Neural cell (in vitro differentiated cells): ENCODE measurements around the gene MADCAM1. TPM values are rescaled to one million over a fixed set of nuclear protein-coding genes. Genes with fewer than 3 reads are reported as not detected.

Experiments used
- H2AFZ ChIP-seq: fragments of 200-600, 300-800 bp; sonication (generic), shearing (Covaris generic); 2 replicates; pipeline ENCODE4 v1.6.0; 2014; ENCODE audit warnings: low read depth, mild to moderate bottlenecking, antibody characterized with exemption, low read length, moderate library complexity
- H3F3A ChIP-seq: fragments of 200-600 bp; shearing (Covaris generic); 2 replicates; pipeline ENCODE4 v1.6.1; 2016; ENCODE audit warnings: mild to moderate bottlenecking, moderate library complexity, mixed read lengths, antibody characterized with exemption, low read length; ENCODE audit not compliant: insufficient read depth, poor library complexity, severe bottlenecking
- H3K27ac ChIP-seq: fragments of 200-600, 300-800 bp; sonication (generic), shearing (Covaris generic); 2 replicates; pipeline ENCODE4 v1.5.1; 2014; ENCODE audit warnings: mild to moderate bottlenecking, low read length, moderate library complexity
- H3K27me3 ChIP-seq: fragments of 300-800, 200-600 bp; sonication (generic), shearing (Covaris generic); 2 replicates; pipeline ENCODE4 v1.6.0; 2014; ENCODE audit warnings: mild to moderate bottlenecking, low read depth, low read length, moderate library complexity; ENCODE audit not compliant: insufficient read depth
- H3K36me3 ChIP-seq: fragments of 300-800, 200-600 bp; sonication (generic), shearing (Covaris generic); 2 replicates; pipeline ENCODE4 v1.5.1; 2014; ENCODE audit warnings: mild to moderate bottlenecking, antibody characterized with exemption, low read length, moderate library complexity; ENCODE audit not compliant: insufficient read depth
- H3K4me2 ChIP-seq: fragments of 300-800, 200-600 bp; sonication (generic), shearing (Covaris generic); 2 replicates; pipeline ENCODE4 v1.6.0; 2014; ENCODE audit warnings: mild to moderate bottlenecking, low read length
- H3K4me3 ChIP-seq: fragments of 300-800, 200-600 bp; sonication (generic), shearing (Covaris generic); 2 replicates; pipeline ENCODE4 v1.5.1; 2014; ENCODE audit warnings: mild to moderate bottlenecking, low read length, moderate library complexity
- H3K79me2 ChIP-seq: fragments of 200-600 bp; shearing (Covaris generic); replicated peaks from 2 replicates; pipeline ENCODE4 v1.6.0; 2014; ENCODE audit warnings: mild to moderate bottlenecking, low read length, moderate library complexity; ENCODE audit not compliant: insufficient read depth
- H3K9ac ChIP-seq: fragments of 300-800, 200-600 bp; sonication (generic), shearing (Covaris generic); 2 replicates; pipeline ENCODE4 v1.6.1; 2016; ENCODE audit warnings: mild to moderate bottlenecking, low read length, mixed read lengths
- H3K9me2 ChIP-seq: fragments of 200-600 bp; shearing (Covaris generic); 2 replicates; pipeline ENCODE4 v1.6.1; 2016; ENCODE audit warnings: mild to moderate bottlenecking, low read length, mixed read lengths; ENCODE audit not compliant: insufficient read depth
- H3K9me3 ChIP-seq: fragments of 200-600, 300-800 bp; sonication (generic), shearing (Covaris generic); 2 replicates; pipeline ENCODE4 v1.6.1; 2016; ENCODE audit warnings: mild to moderate bottlenecking, mixed run types, low read length, moderate library complexity, mixed read lengths
- H4K20me1 ChIP-seq: fragments of 200-600 bp; shearing (Covaris generic); 2 replicates; pipeline ENCODE4 v1.6.1; 2016; ENCODE audit warnings: mild to moderate bottlenecking, mixed run types; ENCODE audit not compliant: insufficient read depth
- EP300 ChIP-seq: fragments of 450-650 bp; conservative IDR thresholded peaks from 2 replicates; pipeline ENCODE4 v1.6.1; 2014; ENCODE audit warnings: antibody characterized with exemption, mild to moderate bottlenecking, moderate library complexity; ENCODE audit not compliant: poor library complexity, severe bottlenecking
- EZH2 ChIP-seq: fragments of 200-600, 300-800 bp; shearing (Covaris generic), sonication (generic); IDR thresholded peaks from 2 replicates; pipeline ENCODE4 v1.6.1; 2014; ENCODE audit warnings: antibody characterized with exemption, low read length, borderline replicate concordance, mild to moderate bottlenecking; ENCODE audit not compliant: insufficient read depth, poor library complexity, severe bottlenecking
- MXI1 ChIP-seq: fragments of 450-650 bp; conservative IDR thresholded peaks from 2 replicates; pipeline ENCODE4 v1.6.1; 2014; ENCODE audit warnings: antibody characterized with exemption, mild to moderate bottlenecking; ENCODE audit not compliant: poor library complexity, severe bottlenecking
- POLR2AphosphoS5 ChIP-seq: IDR thresholded peaks from 2 replicates; pipeline ENCODE4 v1.6.1; 2012
- RAD21 ChIP-seq: fragments of 450-650 bp; conservative IDR thresholded peaks from 2 replicates; pipeline ENCODE4 v1.6.1; 2014; ENCODE audit warnings: antibody characterized with exemption, mild to moderate bottlenecking, moderate library complexity
- SMC3 ChIP-seq: fragments of 450-650 bp; conservative IDR thresholded peaks from 2 replicates; pipeline ENCODE4 v1.6.1; 2014; ENCODE audit warnings: antibody characterized with exemption, mild to moderate bottlenecking, moderate library complexity; ENCODE audit not compliant: poor library complexity
- TAF1 ChIP-seq: IDR thresholded peaks from 2 replicates; pipeline ENCODE4 v1.6.1; 2012; ENCODE audit warnings: low read depth
- polyA plus RNA-seq: library from polyadenylated mRNA; depleted of rRNA; stranded (reverse); fragments of >200 nt; gene quantifications from 2 replicates; pipeline ENCODE4 v1.2.3, GENCODE V29; 2014
- TF ChIP-seq, protein P1 (sequence below): fragments of 450-650 bp; IDR thresholded peaks from 2 replicates; pipeline ENCODE4 v1.5.1; 2014; ENCODE audit warnings: antibody characterized with exemption, mild to moderate bottlenecking, moderate library complexity; ENCODE audit not compliant: poor library complexity, severe bottlenecking
- TF ChIP-seq, protein P2 (sequence below): IDR thresholded peaks from 2 replicates; pipeline ENCODE4 v1.6.1; 2012; ENCODE audit warnings: borderline replicate concordance

MADCAM1 gene
- polyA plus RNA-seq, 1 donor from 2014 or later: 1.0 TPM

DNA sequence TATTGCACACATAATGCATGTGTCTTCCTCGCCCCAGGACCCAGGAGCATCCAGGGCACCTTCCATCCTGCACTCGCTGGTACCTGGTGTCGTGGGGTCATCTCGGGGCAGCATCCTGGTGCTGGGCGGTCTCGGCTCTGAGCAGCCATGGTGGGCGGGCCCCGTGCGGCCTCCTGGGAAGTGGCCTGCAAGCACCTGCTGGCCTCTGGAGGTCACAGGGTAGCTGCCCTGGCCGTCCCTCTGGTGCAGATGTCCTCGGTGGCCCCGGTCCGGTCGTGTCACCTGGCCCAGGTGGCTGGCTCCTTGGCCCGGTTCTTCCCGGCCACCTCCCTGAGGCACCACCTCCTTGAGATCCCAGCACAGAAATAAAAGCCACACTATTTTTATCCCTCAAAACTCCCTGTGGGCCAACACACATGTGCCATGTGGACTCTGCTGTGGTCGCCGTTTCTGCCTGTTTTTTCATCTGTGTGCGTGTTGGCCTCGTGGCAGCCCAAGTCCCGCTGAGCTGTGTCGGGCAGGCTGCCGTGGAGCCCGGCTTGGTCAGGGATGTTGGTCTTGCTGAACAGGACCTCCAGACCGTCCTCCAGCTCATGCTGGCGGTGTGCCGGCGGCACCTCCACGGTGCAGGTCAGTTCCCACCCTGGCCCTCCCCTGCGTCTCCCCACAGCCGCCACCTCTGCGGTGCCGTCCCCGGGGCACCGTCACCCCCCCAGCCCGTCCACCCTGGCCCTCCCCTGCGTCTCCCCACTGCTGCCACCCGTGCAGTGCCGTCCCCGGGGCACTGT lies 42.5 kb downstream of the MADCAM1 start:
- Histone ChIP-seq H3K9me2 (no peaks in the 10 kb centered on the region), H3K27me3 (no peaks in the 10 kb centered on the region), H3K9ac (no peak overlapping the region), H3K27ac (no peak overlapping the region), H3K4me3 (no peak overlapping the region), H4K20me1 (peaks cover 6% of the 10 kb centered on the region), H3K9me3 (no peaks in the 10 kb centered on the region), H3K79me2 (peaks cover 12% of the 10 kb centered on the region), H3F3A (no peaks in the 10 kb centered on the region), H2AFZ (no peak overlapping the region), H3K4me2 (no peak overlapping the region), H3K36me3 (no peaks in the 10 kb centered on the region)
- TF ChIP-seq MXI1 (no peak), RAD21 (no peak), EP300 (no peak), TAF1 (no peak), SMC3 (no peak), POLR2AphosphoS5 (no peak), EZH2 (no peak)
- TF ChIP-seq, protein P1, sequence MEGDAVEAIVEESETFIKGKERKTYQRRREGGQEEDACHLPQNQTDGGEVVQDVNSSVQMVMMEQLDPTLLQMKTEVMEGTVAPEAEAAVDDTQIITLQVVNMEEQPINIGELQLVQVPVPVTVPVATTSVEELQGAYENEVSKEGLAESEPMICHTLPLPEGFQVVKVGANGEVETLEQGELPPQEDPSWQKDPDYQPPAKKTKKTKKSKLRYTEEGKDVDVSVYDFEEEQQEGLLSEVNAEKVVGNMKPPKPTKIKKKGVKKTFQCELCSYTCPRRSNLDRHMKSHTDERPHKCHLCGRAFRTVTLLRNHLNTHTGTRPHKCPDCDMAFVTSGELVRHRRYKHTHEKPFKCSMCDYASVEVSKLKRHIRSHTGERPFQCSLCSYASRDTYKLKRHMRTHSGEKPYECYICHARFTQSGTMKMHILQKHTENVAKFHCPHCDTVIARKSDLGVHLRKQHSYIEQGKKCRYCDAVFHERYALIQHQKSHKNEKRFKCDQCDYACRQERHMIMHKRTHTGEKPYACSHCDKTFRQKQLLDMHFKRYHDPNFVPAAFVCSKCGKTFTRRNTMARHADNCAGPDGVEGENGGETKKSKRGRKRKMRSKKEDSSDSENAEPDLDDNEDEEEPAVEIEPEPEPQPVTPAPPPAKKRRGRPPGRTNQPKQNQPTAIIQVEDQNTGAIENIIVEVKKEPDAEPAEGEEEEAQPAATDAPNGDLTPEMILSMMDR: no peak
- TF ChIP-seq, protein P2, sequence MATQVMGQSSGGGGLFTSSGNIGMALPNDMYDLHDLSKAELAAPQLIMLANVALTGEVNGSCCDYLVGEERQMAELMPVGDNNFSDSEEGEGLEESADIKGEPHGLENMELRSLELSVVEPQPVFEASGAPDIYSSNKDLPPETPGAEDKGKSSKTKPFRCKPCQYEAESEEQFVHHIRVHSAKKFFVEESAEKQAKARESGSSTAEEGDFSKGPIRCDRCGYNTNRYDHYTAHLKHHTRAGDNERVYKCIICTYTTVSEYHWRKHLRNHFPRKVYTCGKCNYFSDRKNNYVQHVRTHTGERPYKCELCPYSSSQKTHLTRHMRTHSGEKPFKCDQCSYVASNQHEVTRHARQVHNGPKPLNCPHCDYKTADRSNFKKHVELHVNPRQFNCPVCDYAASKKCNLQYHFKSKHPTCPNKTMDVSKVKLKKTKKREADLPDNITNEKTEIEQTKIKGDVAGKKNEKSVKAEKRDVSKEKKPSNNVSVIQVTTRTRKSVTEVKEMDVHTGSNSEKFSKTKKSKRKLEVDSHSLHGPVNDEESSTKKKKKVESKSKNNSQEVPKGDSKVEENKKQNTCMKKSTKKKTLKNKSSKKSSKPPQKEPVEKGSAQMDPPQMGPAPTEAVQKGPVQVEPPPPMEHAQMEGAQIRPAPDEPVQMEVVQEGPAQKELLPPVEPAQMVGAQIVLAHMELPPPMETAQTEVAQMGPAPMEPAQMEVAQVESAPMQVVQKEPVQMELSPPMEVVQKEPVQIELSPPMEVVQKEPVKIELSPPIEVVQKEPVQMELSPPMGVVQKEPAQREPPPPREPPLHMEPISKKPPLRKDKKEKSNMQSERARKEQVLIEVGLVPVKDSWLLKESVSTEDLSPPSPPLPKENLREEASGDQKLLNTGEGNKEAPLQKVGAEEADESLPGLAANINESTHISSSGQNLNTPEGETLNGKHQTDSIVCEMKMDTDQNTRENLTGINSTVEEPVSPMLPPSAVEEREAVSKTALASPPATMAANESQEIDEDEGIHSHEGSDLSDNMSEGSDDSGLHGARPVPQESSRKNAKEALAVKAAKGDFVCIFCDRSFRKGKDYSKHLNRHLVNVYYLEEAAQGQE: no peak

DNA sequence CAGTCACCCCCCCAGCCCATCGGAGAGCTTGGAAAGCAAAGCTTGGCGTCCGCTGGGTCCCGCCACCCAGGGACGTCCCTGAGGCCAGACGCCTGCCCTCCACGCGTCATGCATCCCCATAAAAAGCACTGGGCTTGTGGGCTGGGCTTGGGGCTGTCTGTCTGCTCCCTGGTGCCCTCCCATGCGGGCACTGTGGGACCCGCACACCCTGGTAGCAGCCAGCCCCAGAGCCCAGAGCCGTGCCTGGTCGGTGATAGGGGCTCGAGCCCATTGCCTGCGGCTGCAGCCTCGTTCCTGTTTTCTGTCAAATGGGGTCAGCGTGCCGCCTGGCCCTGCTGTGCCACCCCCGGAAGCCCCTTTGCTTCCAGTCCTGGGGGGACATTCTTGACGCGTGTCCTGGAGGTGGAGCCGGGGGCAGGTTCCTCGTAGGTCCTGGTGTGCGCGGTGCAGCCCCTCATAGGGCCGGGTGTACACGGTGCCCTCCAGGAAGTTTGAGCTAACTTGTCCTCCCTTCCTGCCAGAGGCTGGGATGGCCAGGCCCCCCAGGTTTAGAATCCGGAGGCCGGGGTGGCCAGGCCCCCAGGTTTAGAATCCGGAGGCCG lies 43.2 kb downstream of the MADCAM1 start:
- Histone ChIP-seq H3K27ac (no peak overlapping the region), H3K4me3 (no peak overlapping the region), H3K4me2 (no peak overlapping the region), H3K79me2 (peaks cover 6% of the 10 kb centered on the region), H4K20me1 (peaks cover 3% of the 10 kb centered on the region), H3F3A (no peaks in the 10 kb centered on the region), H3K36me3 (no peaks in the 10 kb centered on the region), H3K9me3 (no peaks in the 10 kb centered on the region), H3K27me3 (no peaks in the 10 kb centered on the region), H3K9ac (no peak overlapping the region), H2AFZ (no peak overlapping the region), H3K9me2 (no peaks in the 10 kb centered on the region)
- TF ChIP-seq RAD21: no peak
- TF ChIP-seq, protein P1: no peak
- TF ChIP-seq, protein P2: no peak
- no peak for TF ChIP-seq POLR2AphosphoS5
- TF ChIP-seq EZH2: no peak
- TF ChIP-seq MXI1: no peak
- TF ChIP-seq SMC3: no peak
- no peak for TF ChIP-seq EP300
- TF ChIP-seq TAF1: no peak
